ENCODE results near the gene TANC1. TPM values are rescaled to one million over a fixed set of nuclear protein-coding genes. Genes with fewer than 3 reads are reported as not detected.

Gene TANC1
- total RNA-seq, 6 experiments from 2014 or later: 22.4 to 27.7 (median 23.1) TPM

GRCh38 chr2:159211447-159212396, 243.3 kb downstream of the TANC1 start:
- Mint-ChIP-seq H3K27ac (peak overlapping the region; percentile 9; the same call in 1 of the 2 replicates), H3K9me3 (no peaks in the 10 kb centered on the region), H3K36me3 (ENCODE audit: low read depth) (peaks cover 26% of the 10 kb centered on the region), H3K4me3 (no peak overlapping the region), H3K4me1 (ENCODE audit: low read depth) (peaks cover 13% of the 10 kb centered on the region), H3K27me3 (ENCODE audit: insufficient read depth) (peaks cover 4% of the 10 kb centered on the region; the same call in 1 of the 2 replicates)
- TF ChIP-seq CTCF (IDR thresholded peaks at IDR 0.05): no peak
- DNase-seq: no peak

GRCh38 chr2:159213296-159213695, 244.9 kb downstream of the TANC1 start:
- TF ChIP-seq CTCF (IDR thresholded peaks at IDR 0.05): no peak

GRCh38 chr2:159214325-159214865, 246.0 kb downstream of the TANC1 start:
- no peaks in the 10 kb centered on the region for H3K9me3 Mint-ChIP-seq
- no peak for DNase-seq
- no peak for TF ChIP-seq CTCF (IDR thresholded peaks at IDR 0.05)
- no peak overlapping the region for H3K4me3 Mint-ChIP-seq
- H3K27ac Mint-ChIP-seq: no peak overlapping the region
- peaks cover 13% of the 10 kb centered on the region for H3K4me1 Mint-ChIP-seq (ENCODE audit: low read depth)
- H3K36me3 Mint-ChIP-seq (ENCODE audit: low read depth): peaks cover 23% of the 10 kb centered on the region
- peaks cover 4% of the 10 kb centered on the region; the same call in 1 of the 2 replicates for H3K27me3 Mint-ChIP-seq (ENCODE audit: insufficient read depth)

More at GRCh38 chr2:159213296-159213695, 244.9 kb downstream of the TANC1 start:
- peaks cover 23% of the 10 kb centered on the region for H3K36me3 Mint-ChIP-seq (ENCODE audit: low read depth)
- H3K27me3 Mint-ChIP-seq (ENCODE audit: insufficient read depth): peaks cover 4% of the 10 kb centered on the region; the same call in 1 of the 2 replicates
- H3K4me3 Mint-ChIP-seq: no peak overlapping the region
- H3K4me1 Mint-ChIP-seq (ENCODE audit: low read depth): peaks cover 13% of the 10 kb centered on the region
- DNase-seq: no peak
- no peaks in the 10 kb centered on the region for H3K9me3 Mint-ChIP-seq
- H3K27ac Mint-ChIP-seq: no peak overlapping the region

- no peak overlapping the region for H3K27ac Mint-ChIP-seq
- H3K4me1 Mint-ChIP-seq (ENCODE audit: low read depth): peaks cover 13% of the 10 kb centered on the region
- peaks cover 23% of the 10 kb centered on the region for H3K36me3 Mint-ChIP-seq (ENCODE audit: low read depth)
- peaks cover 4% of the 10 kb centered on the region; the same call in 1 of the 2 replicates for H3K27me3 Mint-ChIP-seq (ENCODE audit: insufficient read depth)
- no peak for DNase-seq
- no peaks in the 10 kb centered on the region for H3K9me3 Mint-ChIP-seq
- no peak overlapping the region for H3K4me3 Mint-ChIP-seq
- no peak for TF ChIP-seq CTCF (IDR thresholded peaks at IDR 0.05)
Measured at GRCh38 chr2:159215116-159215515, 246.7 kb downstream of the TANC1 start.

GRCh38 chr2:159217676-159218075, 249.2 kb downstream of the TANC1 start:
- peaks cover 4% of the 10 kb centered on the region; the same call in 1 of the 2 replicates for H3K27me3 Mint-ChIP-seq (ENCODE audit: insufficient read depth)
- H3K4me3 Mint-ChIP-seq: no peak overlapping the region
- no peaks in the 10 kb centered on the region for H3K4me1 Mint-ChIP-seq (ENCODE audit: low read depth)
- no peak for TF ChIP-seq CTCF (IDR thresholded peaks at IDR 0.05)
- no peaks in the 10 kb centered on the region for H3K9me3 Mint-ChIP-seq
- H3K36me3 Mint-ChIP-seq (ENCODE audit: low read depth): peaks cover 12% of the 10 kb centered on the region
- DNase-seq: no peak
- no peak overlapping the region for H3K27ac Mint-ChIP-seq
